CD4-positive, alpha-beta T cell treated with Interleukin-1 beta for 1 hour (primary cell): ENCODE measurements around the gene LDHD.

Source experiments
- DNase-seq, 2 donors: peaks; one replicate each; pipeline ENCODE4 v3.0.0-alpha.2; 2020 to 2022

Gene LDHD

GRCh38 chr16:75114179-75114945 lies 2.2 kb downstream of the LDHD start:
- DNase-seq: no peak

- DNase-seq: no peak
These were observed 2.9 kb downstream of the LDHD start for GRCh38 chr16:75113541-75114121.

DNA sequence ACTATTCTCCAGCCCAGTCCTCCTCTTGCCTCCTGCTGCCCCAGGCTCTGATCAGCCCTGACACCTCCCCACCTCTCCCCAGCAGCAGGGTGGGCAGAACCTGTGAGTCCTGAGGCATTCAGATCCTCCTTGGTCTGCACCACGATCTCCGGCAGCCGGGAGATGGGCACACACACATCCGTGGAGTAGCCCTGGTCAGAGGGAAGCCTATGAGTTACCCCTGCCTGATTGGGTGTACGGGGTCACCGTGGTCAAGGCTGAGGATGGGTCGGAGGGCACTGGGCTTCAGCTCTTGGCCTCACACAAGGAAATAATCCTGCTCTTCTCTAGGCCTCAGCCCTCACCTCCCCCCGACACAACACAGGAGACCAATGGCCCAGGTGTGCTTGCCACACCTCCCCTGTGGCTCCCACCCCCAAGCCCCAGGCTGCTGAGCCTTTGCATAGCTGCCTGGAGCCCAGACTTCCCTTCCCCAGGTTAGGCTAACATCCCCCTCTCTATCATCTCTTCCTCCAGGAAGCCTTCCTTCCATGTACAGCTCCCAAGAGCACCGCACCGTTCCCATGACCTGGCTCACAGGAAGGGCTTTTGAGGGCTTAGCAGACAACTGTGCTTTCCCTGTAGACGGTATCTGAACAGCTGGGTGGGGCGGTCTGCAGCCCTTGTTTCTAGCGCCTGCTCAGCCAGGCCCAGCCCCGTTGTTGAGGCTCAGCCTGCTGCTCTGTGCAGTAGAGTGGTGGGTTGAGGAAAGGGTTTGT lies 3.7 kb downstream of the LDHD start:
- no peak for DNase-seq

DNA sequence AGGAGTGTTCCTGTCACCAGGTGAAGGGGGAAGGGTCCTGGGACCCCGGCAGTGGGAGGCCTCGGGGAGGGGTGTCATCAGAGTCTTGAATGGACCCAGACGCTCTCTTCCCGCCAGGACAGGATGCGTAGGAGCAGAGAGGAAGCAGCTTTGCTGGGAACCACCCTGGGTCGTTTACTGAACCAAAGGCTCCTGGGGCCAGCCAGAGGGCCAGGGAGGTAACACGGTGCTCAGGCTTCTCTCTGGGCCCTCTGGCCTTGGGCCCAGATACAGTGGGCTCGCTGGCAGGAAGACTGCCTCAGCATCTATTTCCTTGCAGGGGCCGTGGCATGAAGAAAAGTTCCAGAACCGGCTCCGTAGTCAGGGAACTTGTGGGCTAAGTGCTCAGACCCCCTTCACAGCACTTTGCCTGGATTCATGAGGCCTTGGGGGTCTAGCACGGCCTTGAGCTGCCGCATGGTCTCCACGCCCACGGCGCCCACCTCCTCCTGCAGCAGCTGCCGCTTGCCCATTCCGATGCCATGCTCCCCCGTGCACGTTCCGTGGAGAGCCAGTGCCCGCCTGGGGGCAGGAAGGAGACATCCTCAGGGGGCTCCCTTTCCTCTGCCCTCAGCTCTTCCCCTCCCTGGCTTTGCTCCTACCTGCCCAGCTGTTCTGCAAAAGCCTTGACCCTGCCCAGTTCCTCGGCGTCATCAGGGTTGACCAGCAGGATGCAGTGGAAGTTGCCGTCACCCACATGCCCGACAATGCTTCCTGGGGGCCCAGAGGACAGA lies 4.4 kb downstream of the LDHD start:
- no peak for DNase-seq

DNA sequence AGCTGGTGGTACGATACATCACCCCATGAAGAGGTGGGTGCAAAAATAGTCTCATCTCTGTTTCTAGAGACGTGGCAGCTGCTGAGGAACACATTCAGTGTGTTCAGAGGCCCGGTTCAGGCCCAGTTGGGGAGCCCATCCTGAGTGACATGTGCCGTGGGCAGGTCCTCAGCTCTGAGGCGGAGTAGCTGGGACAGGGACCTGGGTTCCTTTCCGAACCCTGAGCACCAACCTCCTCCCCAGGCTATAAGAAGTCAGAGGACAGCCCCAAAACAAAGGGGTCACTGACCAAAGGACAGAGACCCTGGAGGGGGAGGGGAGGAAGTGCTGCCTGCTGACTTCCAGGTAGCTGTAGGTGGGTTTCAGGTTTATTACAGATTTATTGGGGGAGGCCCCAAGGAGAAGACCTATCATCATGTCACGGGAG lies 5.1 kb downstream of the LDHD start:
- DNase-seq: no peak

DNA sequence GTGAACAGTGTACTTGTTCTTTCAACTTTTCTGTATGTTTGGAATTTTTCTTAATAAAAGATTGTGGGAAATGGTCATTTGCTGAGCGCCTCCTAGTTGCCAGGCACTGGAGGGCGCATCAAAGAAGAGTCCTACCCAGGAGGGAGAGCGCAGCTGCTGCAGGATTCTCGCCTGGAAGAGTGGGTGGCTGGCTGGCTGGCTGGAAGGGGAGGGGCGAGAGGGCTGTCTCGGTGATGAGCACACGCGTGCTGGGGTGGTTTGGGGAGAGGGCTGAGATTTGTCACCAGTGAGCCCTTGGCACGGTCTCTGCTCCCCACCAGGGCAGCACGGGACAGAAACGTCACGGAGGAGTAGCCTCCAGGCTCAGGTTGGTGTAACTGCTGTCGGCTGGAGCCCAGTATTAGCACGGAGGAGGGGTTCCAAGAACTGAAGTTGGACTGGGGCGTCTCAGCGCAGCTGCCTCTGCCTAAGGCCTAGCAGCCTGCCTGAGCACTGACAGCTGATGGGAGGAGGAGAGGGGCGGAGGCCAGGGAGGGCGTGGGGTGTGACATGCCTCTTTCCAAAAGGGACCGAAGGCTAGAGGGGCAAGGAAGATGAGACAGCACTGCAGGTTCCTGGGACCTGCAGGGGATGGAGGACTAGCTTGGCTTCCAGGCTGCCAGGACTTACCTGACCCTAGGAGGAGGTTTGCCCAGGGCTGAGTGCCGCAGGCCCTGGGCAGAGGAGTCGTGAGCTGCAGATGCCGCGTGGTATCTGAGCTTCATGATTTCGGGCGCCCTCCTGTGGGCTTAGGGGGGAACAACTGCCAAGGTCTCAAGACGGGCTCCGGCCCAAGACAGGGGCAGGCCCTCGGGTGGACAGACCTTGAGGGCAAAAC lies 5.7 kb downstream of the LDHD start:
- DNase-seq: peak; percentile 81 to 83

DNA sequence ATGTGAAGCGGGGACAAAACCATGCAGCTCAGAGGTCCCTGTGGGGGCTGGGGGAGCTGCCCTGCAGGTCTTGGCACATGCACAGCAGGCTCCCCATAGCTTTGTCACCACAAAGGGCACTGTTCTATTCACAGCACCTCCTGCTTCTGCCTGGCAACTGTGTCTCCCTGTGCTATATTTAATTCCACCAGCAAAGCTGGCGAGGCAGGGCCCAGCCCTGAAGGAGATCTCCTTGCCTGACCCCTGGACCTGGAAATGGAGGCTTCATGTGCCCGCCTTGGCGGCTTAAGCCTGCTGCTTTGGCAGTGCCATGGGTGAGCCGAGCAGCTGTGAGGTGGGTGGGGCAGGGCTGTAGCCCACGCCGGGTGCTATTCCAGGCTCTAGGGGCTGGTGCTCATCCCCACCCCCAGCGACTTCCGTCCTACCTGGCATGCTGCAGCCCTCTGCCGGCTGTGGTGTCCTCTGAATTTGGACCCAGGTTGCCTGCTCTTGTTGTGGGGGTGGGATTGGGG lies 6.8 kb downstream of the LDHD start:
- no peak for DNase-seq

DNA sequence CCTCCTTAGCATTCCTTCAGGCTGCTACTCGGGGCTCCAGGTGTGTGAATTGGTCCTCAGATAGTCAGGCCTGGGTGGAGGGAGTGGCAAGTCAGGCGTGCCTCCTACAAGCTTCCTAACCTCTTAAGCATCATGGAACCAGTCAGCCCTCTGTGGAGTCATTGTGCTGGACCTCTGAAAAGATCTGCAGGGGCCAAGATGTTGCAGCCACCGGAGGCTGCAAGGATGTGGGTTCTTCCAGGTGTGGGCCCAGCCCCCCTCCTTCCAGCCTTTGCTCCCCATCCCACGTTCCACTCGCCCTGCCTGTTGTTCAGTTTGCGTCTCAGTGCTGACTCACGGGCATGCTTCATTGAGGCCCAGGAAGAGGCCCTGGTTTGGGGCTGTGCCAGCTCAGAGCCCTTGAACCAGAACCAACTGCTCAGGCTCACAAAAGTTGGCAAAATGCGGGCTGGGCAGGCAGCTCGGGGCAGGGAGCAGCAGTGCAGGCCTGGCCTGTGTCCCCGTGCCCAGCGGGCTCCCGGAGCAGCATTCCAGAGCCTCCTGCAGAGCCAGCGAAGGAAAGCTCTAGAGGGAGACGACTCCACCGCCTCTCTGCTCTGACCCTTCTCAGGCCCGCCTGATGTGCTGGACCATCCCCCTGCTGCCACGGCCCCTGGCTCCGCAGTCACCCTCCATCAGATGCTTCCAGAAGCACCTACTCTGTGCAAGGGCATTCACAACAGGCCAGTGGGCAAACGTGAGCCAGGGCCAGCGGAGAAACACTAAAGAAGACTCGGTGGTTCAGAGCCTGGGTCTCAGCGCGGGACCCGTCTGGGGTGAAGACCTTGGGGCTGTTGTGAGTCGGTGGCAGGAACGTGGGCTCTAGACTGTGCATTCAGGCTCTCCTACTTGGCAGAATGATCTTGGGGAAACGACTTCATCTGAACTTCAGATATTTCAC lies 7.5 kb downstream of the LDHD start:
- DNase-seq: peak; percentile 56 to 66

GRCh38 chr16:75107505-75107904 lies 9.1 kb downstream of the LDHD start:
- DNase-seq: no peak

GRCh38 chr16:75106351-75107274 lies 10.0 kb downstream of the LDHD start:
- no peak for DNase-seq

DNA sequence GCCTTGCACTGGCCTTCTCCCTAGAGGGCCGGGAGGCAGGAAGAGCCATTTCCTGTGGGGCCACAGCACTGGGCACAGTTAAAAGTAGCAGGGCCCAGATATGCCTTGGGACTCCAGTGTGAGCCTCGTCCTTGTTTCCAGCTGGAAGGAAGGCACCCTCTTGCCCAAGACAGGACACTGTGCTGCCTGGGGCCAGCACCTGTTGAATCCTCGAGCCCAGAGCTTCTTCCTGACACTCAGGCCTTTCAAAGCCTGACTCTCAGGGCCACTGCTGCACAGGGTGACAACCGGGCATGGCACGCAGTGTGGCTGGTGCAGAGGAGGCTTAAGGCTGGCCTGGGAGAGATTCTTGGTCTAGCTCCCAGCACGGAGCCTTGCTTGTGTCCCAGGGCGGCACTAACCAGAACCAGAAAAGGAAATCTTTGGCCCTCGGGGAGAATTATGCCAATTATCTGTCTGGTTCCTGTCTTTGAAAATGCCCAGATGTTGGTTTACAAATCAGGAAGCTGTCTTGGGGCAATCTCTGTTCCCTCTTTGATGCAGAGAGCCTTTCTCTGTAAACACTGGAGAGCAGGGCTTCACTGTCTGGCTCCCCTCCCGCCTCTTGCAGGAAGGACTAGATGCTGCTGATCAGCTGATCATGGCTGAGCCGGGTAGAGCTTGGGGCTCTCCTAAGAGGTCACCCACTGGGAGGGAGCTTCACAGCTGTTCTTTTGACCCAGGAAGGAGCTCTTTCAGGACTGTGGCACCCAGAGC lies 11.1 kb downstream of the LDHD start:
- DNase-seq: peak in 1 of 2 donors; percentile 37

- DNase-seq: no peak
These were observed 11.7 kb downstream of the LDHD start for GRCh38 chr16:75104836-75105235.

GRCh38 chr16:75103994-75104393 lies 12.6 kb downstream of the LDHD start:
- DNase-seq: no peak

DNA sequence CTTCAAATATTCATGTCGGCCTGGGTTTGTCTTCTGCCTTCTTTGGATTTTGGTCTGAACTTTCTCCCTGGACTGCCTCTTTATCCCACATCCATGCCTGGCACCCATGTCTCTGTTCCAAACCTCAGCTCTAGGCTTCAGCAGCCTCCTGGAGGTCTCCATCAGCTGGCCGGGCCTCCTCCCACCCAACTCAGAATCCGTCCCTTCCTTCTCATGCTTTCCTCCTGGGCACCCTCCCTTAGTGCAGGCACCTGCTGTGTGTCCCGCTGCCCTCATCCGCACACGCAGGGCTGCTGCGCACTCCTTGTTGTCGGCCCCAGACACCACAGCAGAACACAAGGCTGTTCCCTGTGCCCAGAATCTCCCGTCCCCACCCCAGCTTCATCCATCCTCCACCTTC lies 14.0 kb downstream of the LDHD start:
- no peak for DNase-seq

- no peak for DNase-seq
These were observed 14.9 kb downstream of the LDHD start for GRCh38 chr16:75101635-75102034.

DNA sequence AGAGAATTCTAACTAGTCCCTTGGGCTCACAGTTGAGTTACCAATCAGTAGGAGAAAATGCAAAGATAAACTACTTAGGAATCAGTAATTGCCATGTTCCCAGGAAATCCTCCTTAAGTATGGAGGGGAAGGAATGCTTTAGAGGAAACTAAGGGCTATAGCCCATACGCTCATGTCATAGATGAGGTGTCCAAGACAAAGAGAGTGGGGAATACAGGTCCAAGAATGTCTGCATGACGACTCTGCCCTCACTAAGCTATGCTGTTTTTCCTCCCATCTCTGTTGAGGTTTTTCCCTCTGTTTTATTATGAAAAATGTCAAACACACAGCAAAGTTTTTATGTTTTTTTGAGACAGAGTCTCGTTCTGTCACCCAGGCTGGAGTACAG lies 16.0 kb downstream of the LDHD start:
- no peak for DNase-seq

GRCh38 chr16:75099738-75100602 lies 16.6 kb downstream of the LDHD start:
- DNase-seq: peak; percentile 32 to 37
